Motor neuron (in vitro differentiated cells): ENCODE measurements around the gene PDGFC. TPM values are rescaled to one million over a fixed set of nuclear protein-coding genes. Genes with fewer than 3 reads are reported as not detected.

Source experiments
- ATAC-seq, 8 experiments: fragments of 200-7000 bp; cut with Tn5 transposase; replicated peaks in 6 of 8; 2 replicates each; pipeline ENCODE4 v1.8.0; 2021; ENCODE audit warnings: mild to moderate bottlenecking in 8 of 8, moderate library complexity in 8 of 8
- H3K27ac ChIP-seq, 2 donors: fragments of 250-450 bp; sonication (Bioruptor Pico); 2 replicates each; pipeline ENCODE4 v1.9.0; 2021; ENCODE audit warnings: antibody characterized with exemption in 2 of 2, mild to moderate bottlenecking in 2 of 2, moderate library complexity in 1 of 2
- H3K4me1 ChIP-seq, 2 donors: fragments of 250-450 bp; sonication (Bioruptor Pico); replicated peaks in 1 of 2; 2 replicates each; pipeline ENCODE4 v1.6.1; 2021; ENCODE audit warnings: antibody characterized with exemption in 2 of 2, mild to moderate bottlenecking in 2 of 2, moderate library complexity in 1 of 2
- H3K4me3 ChIP-seq, 5 donors: fragments of 250-450 bp; sonication (Bioruptor Pico); 2 replicates each; pipeline ENCODE4 v1.9.0; 2021; ENCODE audit warnings: antibody characterized with exemption in 5 of 5, mild to moderate bottlenecking in 5 of 5, moderate library complexity in 4 of 5
- WGBS, 10 experiments: fragments of 450-650 bp; shearing (Covaris generic); methylation state at CpG; one replicate each; pipeline ENCODE4 v1.0.0; 2022; 5-methylcytosine and 5-hydroxymethylcytosine counted together
- in situ Hi-C, 9 experiments: fragments of 400-800 bp; cut with MboI; loops; one replicate each; pipeline ENCODE4 v1.15.0; 2021; ENCODE audit warnings: low sequenced_read_pairs in 9 of 9, low pct_unique_long_range_greater_than_20kb in 2 of 9; ENCODE audit not compliant: unreplicated experiment in 9 of 9
- total RNA-seq, 8 experiments: library from RNA; unstranded; fragments of 300-600 nt; gene quantifications; 2 replicates each; pipeline versions ENCODE4 v1.2.3 to v1.2.4, GENCODE V29; 2022

PDGFC gene
- total RNA-seq, 8 experiments from 2014 or later = 5.4 to 43.0 (median 6.2) TPM

DNA sequence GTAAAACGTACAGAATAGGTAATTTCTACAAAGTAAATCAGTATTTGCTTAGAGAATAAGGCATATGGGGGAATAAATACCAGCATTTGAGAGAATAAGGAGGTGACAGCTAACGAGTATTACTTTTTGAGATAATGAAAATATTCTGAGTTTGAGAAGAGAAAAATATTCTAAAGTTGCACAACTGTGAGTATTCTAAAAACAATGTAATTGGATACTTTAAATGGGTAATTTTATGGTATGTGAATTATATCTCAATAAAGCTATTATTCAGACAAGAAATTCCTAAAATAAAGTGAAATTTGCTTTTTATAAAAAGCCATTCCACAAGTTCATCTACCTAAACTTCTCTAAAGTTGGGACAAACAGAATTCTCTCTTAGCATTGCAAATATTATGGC, 62.6 kb downstream of the PDGFC start:
- Histone ChIP-seq H3K27ac (no peak overlapping the region), H3K4me1 (no peaks in the 10 kb centered on the region), H3K4me3 (no peak overlapping the region)
- WGBS, 10 experiments = 48 to 96% (median 83%) methylated on average over 2 of the region's 2 CpGs
- ATAC-seq = no peak
- in situ Hi-C loops = no loop called here

DNA sequence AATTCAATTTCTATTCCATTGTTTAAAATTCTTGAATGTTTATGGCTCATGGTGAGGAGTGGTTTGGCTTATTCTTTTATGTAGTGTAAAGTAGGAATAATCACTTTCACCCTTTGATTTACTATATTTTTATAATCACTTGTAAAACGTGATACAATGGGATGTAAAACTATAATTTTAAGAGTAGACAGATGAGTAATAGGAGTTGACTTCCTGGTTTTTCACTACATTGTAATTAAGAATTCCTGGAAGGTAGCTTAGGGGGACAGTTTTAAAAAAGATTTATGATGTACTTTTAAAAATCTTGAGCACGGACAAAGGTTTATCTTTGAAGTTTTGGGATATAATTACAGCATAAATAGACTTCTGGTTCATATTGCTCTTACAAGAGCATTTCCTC, 65.3 kb downstream of the PDGFC start:
- no peak overlapping the region for H3K4me3 ChIP-seq
- H3K4me1 ChIP-seq = no peaks in the 10 kb centered on the region
- no peak overlapping the region for H3K27ac ChIP-seq
- in situ Hi-C loops = no loop called here
- ATAC-seq = no peak
- WGBS, 10 experiments = 11 to 81% (median 49%) methylated on average over 1 to 2 of the region's 2 CpGs; no CpG with 5 or more reads in 1 of the 10 experiments

DNA sequence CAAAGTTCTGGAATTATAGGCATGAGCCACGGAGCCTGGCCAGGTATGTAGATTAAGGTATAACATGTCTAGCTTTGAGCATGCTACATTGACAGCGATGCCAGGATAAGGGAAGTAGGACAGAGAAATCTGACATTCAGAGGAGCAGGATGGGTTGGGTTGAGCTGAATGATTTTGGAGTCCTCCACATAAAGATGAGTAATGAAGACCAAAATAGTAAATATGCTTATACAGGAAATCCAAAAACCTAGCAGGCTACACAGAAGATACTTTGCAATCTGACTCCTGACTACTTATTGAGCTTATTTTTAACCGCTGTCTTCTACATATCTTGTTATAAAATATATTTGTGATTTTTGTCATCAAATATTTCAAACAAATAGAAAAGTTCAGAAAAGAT, 69.7 kb downstream of the PDGFC start:
- 29 to 100% (median 86%) methylated on average over 1 to 3 of the region's 3 CpGs; no CpG with 5 or more reads in 2 of the 10 experiments for WGBS, 10 experiments
- in situ Hi-C loops = no loop called here

DNA sequence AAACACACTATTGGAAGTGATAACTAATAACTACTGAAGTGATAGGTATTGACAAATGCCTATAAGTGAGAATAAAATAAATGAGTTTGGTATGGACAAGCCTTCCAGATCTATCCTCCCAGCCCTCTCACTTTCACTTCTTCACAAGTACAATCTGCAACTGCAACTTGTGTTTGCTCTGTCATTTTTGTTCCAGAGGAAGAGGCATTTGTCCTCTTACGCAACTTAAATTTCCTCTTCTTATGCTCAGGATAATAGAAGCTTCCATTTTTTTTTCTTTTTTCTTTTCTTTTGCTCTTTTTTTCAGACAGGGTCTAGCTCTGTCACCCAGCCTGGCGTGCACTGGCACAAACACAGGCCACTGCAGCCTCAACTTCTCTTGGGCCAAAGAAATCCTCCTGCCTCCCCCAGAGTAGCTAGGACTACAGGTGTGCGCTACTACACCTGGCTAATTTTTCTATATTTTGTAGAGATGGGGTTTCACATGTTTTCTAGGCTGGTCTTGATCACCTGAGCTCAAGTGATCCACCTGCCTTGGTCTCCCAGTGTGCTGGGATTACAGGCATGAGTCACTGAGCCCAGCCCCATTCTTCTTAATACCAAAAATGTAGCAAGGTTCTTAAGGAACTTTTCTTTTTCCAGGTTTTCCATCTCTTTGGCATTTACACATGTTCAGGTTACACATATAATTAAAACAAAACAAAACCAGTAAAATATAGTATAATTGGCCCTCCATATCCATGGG, 73.1 kb downstream of the PDGFC start:
- H3K4me3 ChIP-seq = no peak overlapping the region
- H3K4me1 ChIP-seq = peaks cover 3 to 9% of the 10 kb centered on the region in 2 donors
- no peak for ATAC-seq
- 43 to 100% (median 85%) methylated on average over 1 to 3 of the region's 3 CpGs for WGBS, 10 experiments
- H3K27ac ChIP-seq = no peak overlapping the region
- in situ Hi-C loops = no loop called here

More for the DNA sequence above, 69.7 kb downstream of the PDGFC start:
- ATAC-seq = peak in 2 of 8 experiments; percentile 61 to 68
- H3K4me3 ChIP-seq = no peak overlapping the region
- no peaks in the 10 kb centered on the region for H3K4me1 ChIP-seq
- no peak overlapping the region for H3K27ac ChIP-seq

GRCh38 chr4:156896527-156896926, 75.1 kb downstream of the PDGFC start:
- H3K4me1 ChIP-seq = peaks cover 3 to 9% of the 10 kb centered on the region in 2 donors
- ATAC-seq = peak in 4 of 8 experiments; percentile 36 to 73 (median 50)
- H3K27ac ChIP-seq = no peak overlapping the region
- 20 to 100% (median 67%) methylated on average over 1 of the region's 1 CpG; no CpG with 5 or more reads in 1 of the 10 experiments for WGBS, 10 experiments
- in situ Hi-C loops = no loop called here
- H3K4me3 ChIP-seq = no peak overlapping the region

- peaks cover 3 to 9% of the 10 kb centered on the region in 2 donors for H3K4me1 ChIP-seq
- in situ Hi-C loops = no loop called here
- no peak overlapping the region for H3K27ac ChIP-seq
- peak in 1 of 8 experiments; percentile 25 for ATAC-seq
- no peak overlapping the region for H3K4me3 ChIP-seq
- WGBS, 10 experiments = 70 to 100% (median 83%) methylated on average over 1 of the region's 1 CpG; no CpG with 5 or more reads in 1 of the 10 experiments
Measured at GRCh38 chr4:156894234-156894633, 77.4 kb downstream of the PDGFC start.

DNA sequence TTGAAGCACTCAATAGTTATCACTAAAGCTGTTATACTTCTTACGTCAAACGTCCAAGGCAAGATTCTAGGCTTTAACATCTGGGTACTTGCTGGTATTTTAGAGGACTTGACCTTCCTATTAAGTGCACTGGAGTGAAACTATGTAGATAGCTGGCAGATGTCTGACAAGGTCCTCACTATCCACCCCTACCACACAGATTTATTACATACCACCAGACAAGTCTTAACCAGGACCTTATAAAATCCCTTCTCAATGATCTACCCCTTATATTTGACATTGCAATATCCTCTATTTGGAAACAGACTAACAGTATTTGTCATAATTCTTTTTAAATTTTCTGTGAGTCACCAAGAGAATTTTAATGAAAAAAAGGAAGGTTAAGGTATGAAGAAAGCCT, 78.8 kb downstream of the PDGFC start:
- ATAC-seq = no peak
- WGBS, 10 experiments = 64 to 100% (median 88%) methylated on average over 1 to 2 of the region's 2 CpGs; no CpG with 5 or more reads in 2 of the 10 experiments
- in situ Hi-C loops = no loop called here
- Histone ChIP-seq H3K27ac (no peak overlapping the region), H3K4me1 (peaks cover 3 to 9% of the 10 kb centered on the region in 2 donors), H3K4me3 (no peak overlapping the region)

DNA sequence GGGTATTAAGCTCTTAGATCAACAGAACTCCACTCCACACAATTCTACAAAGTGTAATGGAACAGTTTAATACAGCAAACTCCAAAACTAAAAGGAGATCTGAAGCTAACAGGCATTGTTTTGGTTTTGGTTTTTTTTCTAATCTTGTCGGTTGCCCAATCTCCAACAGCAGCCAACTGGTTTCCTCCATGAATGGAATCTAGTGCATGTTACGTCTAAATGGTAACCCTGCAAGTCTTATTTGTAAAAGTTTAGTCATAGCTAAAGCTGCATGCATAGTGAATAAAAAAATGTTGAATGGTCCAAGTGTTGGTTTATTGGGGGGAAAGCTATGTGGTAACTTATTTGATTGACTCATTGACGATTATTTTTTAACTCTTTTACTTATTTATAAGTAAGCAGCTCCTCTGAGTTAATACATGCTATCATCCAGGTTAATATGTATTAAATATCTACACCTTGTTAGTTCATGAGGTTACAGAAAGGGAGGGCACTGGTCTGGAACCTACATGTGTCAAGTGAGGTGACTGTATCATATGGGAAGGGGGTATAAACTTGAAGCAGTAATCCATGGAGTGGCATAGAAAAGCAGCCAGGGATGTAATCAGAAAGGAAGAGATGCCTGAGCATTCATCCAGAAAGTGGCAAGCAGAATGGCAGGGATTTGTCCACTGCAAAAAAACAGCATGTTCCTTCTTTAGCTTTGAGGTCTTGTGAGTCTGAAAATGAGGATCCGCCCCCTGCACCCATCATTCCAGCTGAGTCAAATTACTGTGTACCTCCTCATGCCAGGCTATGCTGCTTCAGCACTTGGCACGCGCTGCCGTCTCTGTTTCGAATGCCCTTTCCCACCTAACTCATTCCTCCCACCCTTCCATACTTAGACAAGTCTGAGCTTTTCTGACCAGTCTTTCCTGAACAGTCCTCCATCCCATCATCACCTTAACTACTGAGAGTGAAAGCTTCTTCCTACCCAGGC, 81.7 kb downstream of the PDGFC start:
- H3K4me3 ChIP-seq = no peak overlapping the region

DNA sequence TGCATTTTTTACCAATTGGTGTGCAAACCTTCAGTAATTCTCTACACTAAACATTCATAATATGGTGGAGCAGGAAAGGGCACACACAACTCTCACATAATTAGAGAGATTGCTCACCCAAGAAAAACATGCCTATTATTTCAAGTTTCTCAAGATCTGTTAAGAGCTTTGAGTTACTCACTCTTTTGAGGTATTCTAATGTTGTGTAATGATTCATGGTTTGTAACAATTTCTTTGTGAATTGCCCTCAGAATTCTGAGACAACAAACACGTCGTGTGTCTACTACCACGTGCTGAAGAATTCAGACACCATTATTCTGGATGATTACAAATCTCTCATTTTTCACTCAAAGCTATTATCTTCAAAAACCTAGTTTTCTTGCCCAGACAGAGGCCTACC, 82.8 kb downstream of the PDGFC start:
- peak in 1 of 8 experiments; percentile 38 for ATAC-seq
- WGBS, 10 experiments = 21 to 94% (median 69%) methylated on average over 2 to 3 of the region's 3 CpGs; no CpG with 5 or more reads in 2 of the 10 experiments

More for the DNA sequence above, 81.7 kb downstream of the PDGFC start:
- H3K4me1 ChIP-seq = peaks cover 0 to 9% of the 10 kb centered on the region in 2 donors
- no peak overlapping the region for H3K27ac ChIP-seq
- in situ Hi-C loops = no loop called here
- no peak for ATAC-seq
- WGBS, 10 experiments = 37 to 100% (median 95%) methylated on average over 1 to 8 of the region's 8 CpGs

DNA sequence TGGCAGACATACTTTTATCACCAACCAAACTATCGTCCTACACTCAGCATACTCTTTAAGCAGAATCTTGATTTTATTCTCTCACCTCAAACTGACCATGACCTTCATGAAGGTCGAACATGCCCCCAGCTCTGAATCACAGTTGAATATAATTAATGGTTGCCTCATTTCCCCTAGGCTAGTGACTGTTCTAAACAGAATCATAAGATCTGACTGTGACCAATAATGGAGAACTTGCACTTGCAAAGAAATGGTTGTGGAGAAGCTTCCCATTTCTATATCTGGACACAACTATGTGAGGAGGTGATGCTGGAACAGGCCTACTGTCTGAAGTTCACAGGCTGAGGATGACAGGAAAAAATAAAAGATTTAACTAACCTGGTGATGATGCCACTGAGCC, 85.1 kb downstream of the PDGFC start:
- H3K27ac ChIP-seq = no peak overlapping the region
- H3K4me1 ChIP-seq = no peaks in the 10 kb centered on the region
- no peak for ATAC-seq
- H3K4me3 ChIP-seq = no peak overlapping the region
- 71 to 100% (median 96%) methylated on average over 1 to 2 of the region's 2 CpGs; no CpG with 5 or more reads in 1 of the 10 experiments for WGBS, 10 experiments
- in situ Hi-C loops = no loop called here

More for the DNA sequence above, 82.8 kb downstream of the PDGFC start:
- Histone ChIP-seq H3K27ac (no peak overlapping the region), H3K4me3 (no peak overlapping the region), H3K4me1 (no peaks in the 10 kb centered on the region)
- in situ Hi-C loops = no loop called here

DNA sequence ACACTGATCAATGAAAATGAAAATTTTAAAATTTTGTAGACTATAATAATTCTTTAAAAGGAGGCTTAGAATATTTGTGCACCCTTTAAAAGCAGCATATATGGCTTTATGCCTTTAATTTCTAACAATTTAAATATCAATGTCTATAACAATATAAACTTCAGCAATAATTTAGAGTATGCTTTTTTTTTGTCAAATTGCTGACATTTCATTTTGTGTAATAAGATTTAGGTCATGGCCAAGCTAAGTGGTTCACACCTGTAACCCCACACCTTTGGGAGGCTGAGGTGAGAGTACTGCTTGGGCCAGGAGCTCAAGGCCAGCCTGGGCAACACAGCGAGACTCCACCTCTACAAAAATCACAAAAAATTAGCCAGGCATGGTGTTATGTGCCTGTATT, 86.2 kb downstream of the PDGFC start:
- in situ Hi-C loops = no loop called here
- Histone ChIP-seq H3K4me1 (no peaks in the 10 kb centered on the region), H3K4me3 (no peak overlapping the region), H3K27ac (no peak overlapping the region)
- 80 to 100% (median 89%) methylated on average over 1 of the region's 1 CpG; no CpG with 5 or more reads in 7 of the 10 experiments for WGBS, 10 experiments
- ATAC-seq = no peak

GRCh38 chr4:156884183-156884582, 87.4 kb downstream of the PDGFC start:
- no peak for ATAC-seq
- no peak overlapping the region for H3K4me3 ChIP-seq
- in situ Hi-C loops = no loop called here
- no peaks in the 10 kb centered on the region for H3K4me1 ChIP-seq
- no peak overlapping the region for H3K27ac ChIP-seq
- WGBS, 10 experiments = 10 to 88% (median 69%) methylated on average over 1 to 3 of the region's 3 CpGs

GRCh38 chr4:156875704-156876103, 95.9 kb downstream of the PDGFC start:
- WGBS, 10 experiments = 67 to 95% (median 86%) methylated on average over 1 to 3 of the region's 3 CpGs
- H3K4me3 ChIP-seq = no peak overlapping the region
- H3K27ac ChIP-seq = no peak overlapping the region
- peaks cover 0 to 8% of the 10 kb centered on the region in 2 donors for H3K4me1 ChIP-seq
- no peak for ATAC-seq
- in situ Hi-C loops = no loop called here
